Measurements from ENCODE around the gene WDCP. TPM values are rescaled to one million over a fixed set of nuclear protein-coding genes. Genes with fewer than 3 reads are reported as not detected.

WDCP gene
- total and polyA plus RNA-seq, 2 donors from 2014 or later: 2.9 to 11.7 TPM

- FAIRE-seq (no peak), DNase-seq (no peak)
- intact Hi-C loops (cut with DNase I): no loop called here
- H3K4me1 ChIP-seq (ENCODE audit: control insufficient read depth in 2 of 3, insufficient read depth in 2 of 3, low read depth in 1 of 3, low read length in 3 of 3): no peaks in the 10 kb centered on the region
- no peak overlapping the region for H3K4me3 ChIP-seq (ENCODE audit: low read length in 3 of 3)
- no peaks in the 10 kb centered on the region for H3K9me3 ChIP-seq (ENCODE audit: control insufficient read depth in 2 of 3, insufficient read depth in 1 of 3, low read length in 3 of 3)
- H3K27me3 ChIP-seq (ENCODE audit: control insufficient read depth, insufficient read depth, low read length): no peaks in the 10 kb centered on the region
- no peak overlapping the region for H3K9ac ChIP-seq (ENCODE audit: low read length in 3 of 3)
- TF ChIP-seq CTCF (IDR thresholded peaks at IDR 0.05; ENCODE audit: borderline replicate concordance, extremely low read depth, insufficient read depth): no peak
- peaks cover 0 to 2% (median 0%) of the 10 kb centered on the region in 3 donors for H3K36me3 ChIP-seq (ENCODE audit: control insufficient read depth in 2 of 3, insufficient read depth in 3 of 3, low read length in 3 of 3)
- H3K27ac ChIP-seq (ENCODE audit: low read depth in 2 of 2, low read length in 2 of 2): no peak overlapping the region
Measured at GRCh38 chr2:24024018-24024417, 23.2 kb downstream of the WDCP start.

- FAIRE-seq: no peak
- Histone ChIP-seq H3K27me3 (ENCODE audit: control insufficient read depth, insufficient read depth, low read length) (no peaks in the 10 kb centered on the region), H3K4me3 (ENCODE audit: low read length in 3 of 3) (no peak overlapping the region)
Measured at GRCh38 chr2:24022975-24023575, 24.1 kb downstream of the WDCP start.

GRCh38 chr2:24022324-24022974, 24.7 kb downstream of the WDCP start:
- Histone ChIP-seq H3K4me1 (ENCODE audit: control insufficient read depth in 2 of 3, insufficient read depth in 2 of 3, low read depth in 1 of 3, low read length in 3 of 3) (no peaks in the 10 kb centered on the region), H3K9ac (ENCODE audit: low read length in 3 of 3) (no peak overlapping the region), H3K9me3 (ENCODE audit: control insufficient read depth in 2 of 3, insufficient read depth in 1 of 3, low read length in 3 of 3) (no peaks in the 10 kb centered on the region), H3K36me3 (ENCODE audit: control insufficient read depth in 2 of 3, insufficient read depth in 3 of 3, low read length in 3 of 3) (peaks cover 0 to 2% (median 0%) of the 10 kb centered on the region in 3 donors), H3K27ac (ENCODE audit: low read depth in 2 of 2, low read length in 2 of 2) (no peak overlapping the region), H3K27me3 (ENCODE audit: control insufficient read depth, insufficient read depth, low read length) (no peaks in the 10 kb centered on the region), H3K4me3 (ENCODE audit: low read length in 3 of 3) (no peak overlapping the region)
- intact Hi-C loops (cut with DNase I): no loop called here
- no peak for FAIRE-seq
- DNase-seq: no peak
- TF ChIP-seq CTCF (IDR thresholded peaks at IDR 0.05; ENCODE audit: borderline replicate concordance, extremely low read depth, insufficient read depth): no peak

More at GRCh38 chr2:24022975-24023575, 24.1 kb downstream of the WDCP start:
- Histone ChIP-seq H3K9me3 (ENCODE audit: control insufficient read depth in 2 of 3, insufficient read depth in 1 of 3, low read length in 3 of 3) (no peaks in the 10 kb centered on the region), H3K36me3 (ENCODE audit: control insufficient read depth in 2 of 3, insufficient read depth in 3 of 3, low read length in 3 of 3) (peaks cover 0 to 2% (median 0%) of the 10 kb centered on the region in 3 donors), H3K27ac (ENCODE audit: low read depth in 2 of 2, low read length in 2 of 2) (no peak overlapping the region), H3K9ac (ENCODE audit: low read length in 3 of 3) (no peak overlapping the region), H3K4me1 (ENCODE audit: control insufficient read depth in 2 of 3, insufficient read depth in 2 of 3, low read depth in 1 of 3, low read length in 3 of 3) (no peaks in the 10 kb centered on the region)
- intact Hi-C loops (cut with DNase I): no loop called here
- no peak for TF ChIP-seq CTCF (IDR thresholded peaks at IDR 0.05; ENCODE audit: borderline replicate concordance, extremely low read depth, insufficient read depth)
- DNase-seq: no peak
